Measurements from ENCODE around the gene SLC1A2.

SLC1A2 gene

GRCh38 chr11:35355102-35355749, 64.1 kb downstream of the SLC1A2 start:
- Histone ChIP-seq H2BK12ac (ENCODE audit: low read length) (no peak overlapping the region), H3K27me3 (ENCODE audit: control insufficient read depth in 3 of 3, insufficient read depth in 3 of 3, low read depth in 1 of 3, low read length in 3 of 3) (no peaks in the 10 kb centered on the region), H4K8ac (ENCODE audit: low read depth, low read length) (no peak overlapping the region), H3K14ac (ENCODE audit: low read length) (no peak overlapping the region), H3K4me1 (ENCODE audit: control insufficient read depth in 2 of 2, insufficient read depth in 1 of 2, low read depth in 1 of 2, low read length in 2 of 2) (peaks cover 0 to 2% of the 10 kb centered on the region in 2 donors), H3K9me3 (replicated peaks in 1 of 2; ENCODE audit: control insufficient read depth in 2 of 2, insufficient read depth in 1 of 2, low read depth in 1 of 2, low read length in 2 of 2) (no peaks in the 10 kb centered on the region), H3K9ac (ENCODE audit: low read depth, low read length, poor library complexity) (no peak overlapping the region), H2BK15ac (ENCODE audit: low read length) (no peak overlapping the region), H3K23ac (ENCODE audit: low read depth, low read length, poor library complexity) (no peak overlapping the region), H3K27ac (replicated peaks; ENCODE audit: low read length) (no peak overlapping the region), H3K18ac (ENCODE audit: low read length) (no peak overlapping the region), H2AK5ac (ENCODE audit: low read depth, low read length) (no peak overlapping the region), H2BK120ac (ENCODE audit: low read depth, low read length) (no peak overlapping the region), H2AFZ (ENCODE audit: low read length) (no peak overlapping the region), H3K4ac (ENCODE audit: low read length) (no peak overlapping the region), H4K91ac (ENCODE audit: low read depth, low read length, poor library complexity) (no peak overlapping the region), H3K4me3 (ENCODE audit: low read length in 2 of 2) (no peak overlapping the region), H3K4me2 (ENCODE audit: insufficient read depth, low read length, poor library complexity, severe bottlenecking) (no peak overlapping the region), H3K79me1 (ENCODE audit: low read depth, low read length) (no peaks in the 10 kb centered on the region), H3K36me3 (replicated peaks in 1 of 2; ENCODE audit: control insufficient read depth in 2 of 2, insufficient read depth in 2 of 2, low read length in 2 of 2) (no peaks in the 10 kb centered on the region), H2BK5ac (ENCODE audit: low read length) (no peak overlapping the region)
- no CpG with 5 or more reads among the region's 5 CpGs for WGBS, 2 donors (ENCODE audit: extremely low coverage in 2 of 2, insufficient read length in 2 of 2, insufficient replicate concordance in 1 of 2)
- no peak for DNase-seq (ENCODE audit: low spot score)

- no peak overlapping the region for H3K23ac ChIP-seq (ENCODE audit: low read depth, low read length, poor library complexity)
- H3K18ac ChIP-seq (ENCODE audit: low read length): no peak overlapping the region
- no peak overlapping the region for H3K14ac ChIP-seq (ENCODE audit: low read length)
- no peak overlapping the region for H3K4me2 ChIP-seq (ENCODE audit: insufficient read depth, low read length, poor library complexity, severe bottlenecking)
- H3K9ac ChIP-seq (ENCODE audit: low read depth, low read length, poor library complexity): no peak overlapping the region
- H3K27ac ChIP-seq (replicated peaks; ENCODE audit: low read length): no peak overlapping the region
- no peak overlapping the region for H3K4me3 ChIP-seq (ENCODE audit: low read length in 2 of 2)
- no peak overlapping the region for H2AK5ac ChIP-seq (ENCODE audit: low read depth, low read length)
- WGBS, 2 donors (ENCODE audit: extremely low coverage in 2 of 2, insufficient read length in 2 of 2, insufficient replicate concordance in 1 of 2): no CpG with 5 or more reads among the region's 7 CpGs
- no peaks in the 10 kb centered on the region for H3K27me3 ChIP-seq (ENCODE audit: control insufficient read depth in 3 of 3, insufficient read depth in 3 of 3, low read depth in 1 of 3, low read length in 3 of 3)
- no peaks in the 10 kb centered on the region for H3K36me3 ChIP-seq (replicated peaks in 1 of 2; ENCODE audit: control insufficient read depth in 2 of 2, insufficient read depth in 2 of 2, low read length in 2 of 2)
- no peaks in the 10 kb centered on the region for H3K79me1 ChIP-seq (ENCODE audit: low read depth, low read length)
- no peak for DNase-seq (ENCODE audit: low spot score)
- no peak overlapping the region for H4K8ac ChIP-seq (ENCODE audit: low read depth, low read length)
- H2AFZ ChIP-seq (ENCODE audit: low read length): no peak overlapping the region
- no peak overlapping the region for H2BK12ac ChIP-seq (ENCODE audit: low read length)
- H2BK5ac ChIP-seq (ENCODE audit: low read length): no peak overlapping the region
- H3K4ac ChIP-seq (ENCODE audit: low read length): no peak overlapping the region
- H2BK15ac ChIP-seq (ENCODE audit: low read length): no peak overlapping the region
- H3K4me1 ChIP-seq (ENCODE audit: control insufficient read depth in 2 of 2, insufficient read depth in 1 of 2, low read depth in 1 of 2, low read length in 2 of 2): peaks cover 0 to 2% of the 10 kb centered on the region in 2 donors
- H4K91ac ChIP-seq (ENCODE audit: low read depth, low read length, poor library complexity): no peak overlapping the region
- no peaks in the 10 kb centered on the region for H3K9me3 ChIP-seq (replicated peaks in 1 of 2; ENCODE audit: control insufficient read depth in 2 of 2, insufficient read depth in 1 of 2, low read depth in 1 of 2, low read length in 2 of 2)
- no peak overlapping the region for H2BK120ac ChIP-seq (ENCODE audit: low read depth, low read length)
These were observed 64.7 kb downstream of the SLC1A2 start for GRCh38 chr11:35354644-35355043.

GRCh38 chr11:35352077-35352888, 67.1 kb downstream of the SLC1A2 start:
- no peaks in the 10 kb centered on the region for H3K36me3 ChIP-seq (replicated peaks in 1 of 2; ENCODE audit: control insufficient read depth in 2 of 2, insufficient read depth in 2 of 2, low read length in 2 of 2)
- no CpG with 5 or more reads among the region's 3 CpGs for WGBS, 2 donors (ENCODE audit: extremely low coverage in 2 of 2, insufficient read length in 2 of 2, insufficient replicate concordance in 1 of 2)
- no peak overlapping the region for H2AFZ ChIP-seq (ENCODE audit: low read length)
- H2BK5ac ChIP-seq (ENCODE audit: low read length): no peak overlapping the region
- H2BK120ac ChIP-seq (ENCODE audit: low read depth, low read length): no peak overlapping the region
- H4K8ac ChIP-seq (ENCODE audit: low read depth, low read length): no peak overlapping the region
- H3K4me3 ChIP-seq (ENCODE audit: low read length in 2 of 2): peak overlapping the region in 1 of 2 donors; percentile 19
- no peak overlapping the region for H3K27ac ChIP-seq (replicated peaks; ENCODE audit: low read length)
- H4K91ac ChIP-seq (ENCODE audit: low read depth, low read length, poor library complexity): no peak overlapping the region
- no peak overlapping the region for H2BK12ac ChIP-seq (ENCODE audit: low read length)
- H3K14ac ChIP-seq (ENCODE audit: low read length): no peak overlapping the region
- no peak overlapping the region for H3K4ac ChIP-seq (ENCODE audit: low read length)
- no peak for DNase-seq (ENCODE audit: low spot score)
- H2BK15ac ChIP-seq (ENCODE audit: low read length): no peak overlapping the region
- H3K18ac ChIP-seq (ENCODE audit: low read length): no peak overlapping the region
- no peak overlapping the region for H3K9ac ChIP-seq (ENCODE audit: low read depth, low read length, poor library complexity)
- no peaks in the 10 kb centered on the region for H3K9me3 ChIP-seq (replicated peaks in 1 of 2; ENCODE audit: control insufficient read depth in 2 of 2, insufficient read depth in 1 of 2, low read depth in 1 of 2, low read length in 2 of 2)
- H3K27me3 ChIP-seq (ENCODE audit: control insufficient read depth in 3 of 3, insufficient read depth in 3 of 3, low read depth in 1 of 3, low read length in 3 of 3): no peaks in the 10 kb centered on the region
- H3K4me1 ChIP-seq (ENCODE audit: control insufficient read depth in 2 of 2, insufficient read depth in 1 of 2, low read depth in 1 of 2, low read length in 2 of 2): peaks cover 0 to 2% of the 10 kb centered on the region in 2 donors
- no peak overlapping the region for H3K23ac ChIP-seq (ENCODE audit: low read depth, low read length, poor library complexity)
- no peak overlapping the region for H2AK5ac ChIP-seq (ENCODE audit: low read depth, low read length)
- H3K79me1 ChIP-seq (ENCODE audit: low read depth, low read length): no peaks in the 10 kb centered on the region
- H3K4me2 ChIP-seq (ENCODE audit: insufficient read depth, low read length, poor library complexity, severe bottlenecking): no peak overlapping the region

- no CpG with 5 or more reads among the region's 4 CpGs for WGBS, 2 donors (ENCODE audit: extremely low coverage in 2 of 2, insufficient read length in 2 of 2, insufficient replicate concordance in 1 of 2)
- Histone ChIP-seq H3K4me1 (ENCODE audit: control insufficient read depth in 2 of 2, insufficient read depth in 1 of 2, low read depth in 1 of 2, low read length in 2 of 2) (peaks cover 5 to 8% of the 10 kb centered on the region in 2 donors), H4K91ac (ENCODE audit: low read depth, low read length, poor library complexity) (no peak overlapping the region), H3K27ac (replicated peaks; ENCODE audit: low read length) (no peak overlapping the region), H3K27me3 (ENCODE audit: control insufficient read depth in 3 of 3, insufficient read depth in 3 of 3, low read depth in 1 of 3, low read length in 3 of 3) (no peaks in the 10 kb centered on the region), H3K14ac (ENCODE audit: low read length) (no peak overlapping the region), H3K36me3 (replicated peaks in 1 of 2; ENCODE audit: control insufficient read depth in 2 of 2, insufficient read depth in 2 of 2, low read length in 2 of 2) (no peaks in the 10 kb centered on the region), H2AFZ (ENCODE audit: low read length) (no peak overlapping the region), H4K8ac (ENCODE audit: low read depth, low read length) (no peak overlapping the region), H2BK15ac (ENCODE audit: low read length) (no peak overlapping the region), H2AK5ac (ENCODE audit: low read depth, low read length) (no peak overlapping the region), H3K4me3 (ENCODE audit: low read length in 2 of 2) (no peak overlapping the region), H3K9ac (ENCODE audit: low read depth, low read length, poor library complexity) (no peak overlapping the region), H3K9me3 (replicated peaks in 1 of 2; ENCODE audit: control insufficient read depth in 2 of 2, insufficient read depth in 1 of 2, low read depth in 1 of 2, low read length in 2 of 2) (no peaks in the 10 kb centered on the region), H2BK12ac (ENCODE audit: low read length) (no peak overlapping the region), H3K79me1 (ENCODE audit: low read depth, low read length) (no peaks in the 10 kb centered on the region), H3K23ac (ENCODE audit: low read depth, low read length, poor library complexity) (no peak overlapping the region), H3K18ac (ENCODE audit: low read length) (no peak overlapping the region), H2BK120ac (ENCODE audit: low read depth, low read length) (no peak overlapping the region), H2BK5ac (ENCODE audit: low read length) (no peak overlapping the region), H3K4me2 (ENCODE audit: insufficient read depth, low read length, poor library complexity, severe bottlenecking) (no peak overlapping the region), H3K4ac (ENCODE audit: low read length) (no peak overlapping the region)
- DNase-seq (ENCODE audit: low spot score): no peak
These were observed 69.5 kb downstream of the SLC1A2 start for GRCh38 chr11:35349897-35350296.
